Liver (tissue), 2 donors: ENCODE data around the gene KAZN.

Experiments
- YY1 ChIP-seq: IDR thresholded peaks from 2 replicates; pipeline ENCODE4 v1.6.1; 2016; ENCODE audit warnings: antibody characterized with exemption, mild to moderate bottlenecking
- TF ChIP-seq, protein P1 (sequence below): fragments of 150-350 bp; IDR thresholded peaks from 2 replicates; pipeline ENCODE4 v1.5.1; 2017; ENCODE audit warnings: improper control_type of control experiment, low read depth, low read length; ENCODE audit not compliant: missing input control
- TF ChIP-seq, protein P2 (sequence below): IDR thresholded peaks from 2 replicates; pipeline ENCODE4 v1.6.1; 2016; ENCODE audit warnings: antibody characterized with exemption
- donor health status: healthy.

DNA sequence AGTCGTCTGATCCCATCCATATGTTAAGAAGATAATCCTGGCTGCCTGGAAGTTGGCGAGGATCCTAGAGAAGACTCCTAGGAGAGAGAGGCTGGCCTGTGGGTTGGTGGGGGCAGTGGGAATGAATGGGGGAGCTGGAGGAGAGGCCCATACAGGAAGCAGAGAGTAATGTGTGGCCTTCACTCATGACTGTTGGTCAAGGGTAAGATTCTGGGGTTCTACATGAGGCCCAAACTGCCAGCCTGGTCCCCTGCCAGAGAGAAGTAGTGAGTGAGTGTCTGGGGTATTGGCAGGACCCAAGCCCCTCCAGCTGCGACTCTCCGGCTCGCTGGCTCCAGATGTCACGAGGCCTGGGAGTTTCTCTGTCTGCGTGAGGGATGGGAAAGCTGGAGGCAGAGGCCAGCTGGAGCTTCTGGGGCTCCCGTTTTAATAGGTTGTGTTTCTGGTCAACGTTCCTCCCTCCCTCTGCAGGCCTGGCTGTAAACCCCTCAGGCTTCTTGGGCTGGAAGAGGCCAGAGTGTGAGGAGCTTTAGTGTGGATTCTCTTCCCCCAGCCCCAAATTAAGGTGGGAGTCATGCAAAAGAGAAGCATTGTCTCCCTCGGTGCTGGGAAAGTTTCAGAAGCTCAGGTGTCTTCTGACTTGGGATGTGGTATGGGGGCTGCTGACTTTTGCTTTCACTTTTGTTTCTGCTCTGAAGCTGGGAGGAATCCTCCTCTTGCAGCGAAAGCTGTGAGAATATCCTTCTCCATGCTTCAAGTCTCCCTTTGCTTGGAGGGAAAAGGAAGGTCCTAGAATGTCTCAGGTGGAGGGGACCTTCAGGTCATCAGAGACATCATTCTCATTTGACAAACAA, 557.6 kb downstream of the KAZN start:
- TF ChIP-seq, protein P1, sequence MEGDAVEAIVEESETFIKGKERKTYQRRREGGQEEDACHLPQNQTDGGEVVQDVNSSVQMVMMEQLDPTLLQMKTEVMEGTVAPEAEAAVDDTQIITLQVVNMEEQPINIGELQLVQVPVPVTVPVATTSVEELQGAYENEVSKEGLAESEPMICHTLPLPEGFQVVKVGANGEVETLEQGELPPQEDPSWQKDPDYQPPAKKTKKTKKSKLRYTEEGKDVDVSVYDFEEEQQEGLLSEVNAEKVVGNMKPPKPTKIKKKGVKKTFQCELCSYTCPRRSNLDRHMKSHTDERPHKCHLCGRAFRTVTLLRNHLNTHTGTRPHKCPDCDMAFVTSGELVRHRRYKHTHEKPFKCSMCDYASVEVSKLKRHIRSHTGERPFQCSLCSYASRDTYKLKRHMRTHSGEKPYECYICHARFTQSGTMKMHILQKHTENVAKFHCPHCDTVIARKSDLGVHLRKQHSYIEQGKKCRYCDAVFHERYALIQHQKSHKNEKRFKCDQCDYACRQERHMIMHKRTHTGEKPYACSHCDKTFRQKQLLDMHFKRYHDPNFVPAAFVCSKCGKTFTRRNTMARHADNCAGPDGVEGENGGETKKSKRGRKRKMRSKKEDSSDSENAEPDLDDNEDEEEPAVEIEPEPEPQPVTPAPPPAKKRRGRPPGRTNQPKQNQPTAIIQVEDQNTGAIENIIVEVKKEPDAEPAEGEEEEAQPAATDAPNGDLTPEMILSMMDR = no peak
- no peak for TF ChIP-seq YY1
- TF ChIP-seq, protein P2, sequence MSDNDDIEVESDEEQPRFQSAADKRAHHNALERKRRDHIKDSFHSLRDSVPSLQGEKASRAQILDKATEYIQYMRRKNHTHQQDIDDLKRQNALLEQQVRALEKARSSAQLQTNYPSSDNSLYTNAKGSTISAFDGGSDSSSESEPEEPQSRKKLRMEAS = no peak
